Psoas muscle (tissue), 8 donors: Measurements from ENCODE around the gene KLF3. TPM values are rescaled to one million over a fixed set of nuclear protein-coding genes. Genes with fewer than 3 reads are reported as not detected.

Experiments used
- ATAC-seq, 4 donors: fragments of 200-7000 bp; cut with Tn5 transposase; one replicate each; pipeline ENCODE4 v1.9.1; 2020; ENCODE audit warnings: moderate library complexity in 3 of 4, mild to moderate bottlenecking in 2 of 4
- DNase-seq, 2 donors: peaks; one replicate each; pipeline ENCODE4 v3.0.0-alpha.2; 2020
- H3K27ac ChIP-seq: fragments of 200-600 bp; one replicate; pipeline ENCODE4 v1.8.0; 2022
- H3K27me3 ChIP-seq, 3 donors: fragments of 200-600 bp in 1 of 3; one replicate each; pipeline versions ENCODE4 v1.6.1 to v1.8.0; 2013 to 2022; ENCODE audit warnings: low read length in 2 of 3, mild to moderate bottlenecking in 2 of 3, moderate library complexity in 1 of 3; ENCODE audit not compliant: insufficient read depth in 3 of 3
- H3K36me3 ChIP-seq, 2 donors: fragments of 200-600 bp in 1 of 2; one replicate each; pipeline versions ENCODE4 v1.6.1 to v1.8.0; 2013 to 2022; ENCODE audit warnings: low read depth in 1 of 2, mild to moderate bottlenecking in 1 of 2, moderate library complexity in 1 of 2; ENCODE audit not compliant: insufficient read depth in 1 of 2
- H3K4me1 ChIP-seq: fragments of 200-600 bp; one replicate; pipeline ENCODE4 v1.8.0; 2022
- H3K4me3 ChIP-seq: fragments of 200-600 bp; one replicate; pipeline ENCODE4 v1.8.0; 2022; ENCODE audit warnings: mild to moderate bottlenecking
- H3K9me3 ChIP-seq: fragments of 200-600 bp; one replicate; pipeline ENCODE4 v1.8.0; 2022
- WGBS, 3 donors: extraction: QIAGEN DNeasy Blood & Tissue Kit; methylation state at CpG; one replicate each; pipeline versions ENCODE4 v1.1.6 to v1.1.7; 2013; 5-methylcytosine and 5-hydroxymethylcytosine counted together
- intact Hi-C, 2 donors: fragments of 100-400 bp; cut with DNase I; formaldehyde crosslinking; loops; one replicate each; pipeline versions ENCODE4 v1.11.0 to v1.14.2; 2022
- polyA plus RNA-seq, 3 donors: library from polyadenylated mRNA; stranded (reverse); fragments of 200-250 nt; gene quantifications; one replicate each; pipeline ENCODE4 v1.2.3, GENCODE V29; 2013
- total RNA-seq, 4 donors: library from RNA; stranded (reverse); fragmentation: NEBNext Ultra II Directional in 2 of 4; extraction: Animal tissue kit (Norgen Biotek cat#: 25700) in 2 of 4; gene quantifications; one replicate each; pipeline versions ENCODE4 v1.2.1 to v1.2.4, GENCODE V29; 2021 to 2023
- TF ChIP-seq, protein P1 (sequence below): fragments of 200-600 bp; IDR thresholded peaks from one replicate; pipeline ENCODE4 v1.8.0; 2022; ENCODE audit warnings: antibody characterized with exemption
- donor health status: healthy with polysubstance abuse.
- donor health status: DM: no; HTN: no; CAD: no; lungs with moderate emphysema.
- donor health status: Bipolar disorder and iron deficiency.
- donor health status: healthy.
- donor health status: DM: yes; HTN: yes; CAD: no.
- donor health status: DM: no; HTN: no; CAD: no.
- donor health status: DM: no; HTN: no; CAD: no.
- donor health status: DM: yes; HTN: yes; CAD: no.

KLF3 gene
- total and polyA plus RNA-seq, 7 donors: 8.9 to 29.1 (median 14.7) TPM

DNA sequence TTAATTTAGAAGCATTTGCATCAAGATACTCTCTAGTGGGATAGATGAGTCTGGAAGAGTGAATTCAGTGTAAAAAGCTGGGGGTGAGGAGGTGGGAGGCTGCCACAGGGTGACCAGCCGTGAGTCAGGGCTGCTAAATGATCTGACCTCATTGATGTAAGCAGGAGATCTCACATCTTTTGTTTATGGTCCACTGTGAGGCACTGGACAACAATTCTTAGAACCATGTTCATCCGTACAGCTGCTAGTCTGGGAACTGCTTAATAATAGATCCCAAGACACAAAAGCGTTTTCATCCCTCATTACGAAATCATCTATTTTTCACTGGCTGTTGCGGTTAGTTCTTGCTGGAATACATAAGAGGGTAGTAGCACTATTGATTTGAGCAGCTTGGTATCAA, 14.1 kb downstream of the KLF3 start:
- Histone ChIP-seq H3K27me3 (no peaks in the 10 kb centered on the region), H3K4me3 (no peak overlapping the region), H3K36me3 (peaks cover 6 to 24% of the 10 kb centered on the region in 2 donors), H3K4me1 (peaks cover 65% of the 10 kb centered on the region), H3K9me3 (no peaks in the 10 kb centered on the region), H3K27ac (no peak overlapping the region)
- no peak for DNase-seq
- TF ChIP-seq, protein P1, sequence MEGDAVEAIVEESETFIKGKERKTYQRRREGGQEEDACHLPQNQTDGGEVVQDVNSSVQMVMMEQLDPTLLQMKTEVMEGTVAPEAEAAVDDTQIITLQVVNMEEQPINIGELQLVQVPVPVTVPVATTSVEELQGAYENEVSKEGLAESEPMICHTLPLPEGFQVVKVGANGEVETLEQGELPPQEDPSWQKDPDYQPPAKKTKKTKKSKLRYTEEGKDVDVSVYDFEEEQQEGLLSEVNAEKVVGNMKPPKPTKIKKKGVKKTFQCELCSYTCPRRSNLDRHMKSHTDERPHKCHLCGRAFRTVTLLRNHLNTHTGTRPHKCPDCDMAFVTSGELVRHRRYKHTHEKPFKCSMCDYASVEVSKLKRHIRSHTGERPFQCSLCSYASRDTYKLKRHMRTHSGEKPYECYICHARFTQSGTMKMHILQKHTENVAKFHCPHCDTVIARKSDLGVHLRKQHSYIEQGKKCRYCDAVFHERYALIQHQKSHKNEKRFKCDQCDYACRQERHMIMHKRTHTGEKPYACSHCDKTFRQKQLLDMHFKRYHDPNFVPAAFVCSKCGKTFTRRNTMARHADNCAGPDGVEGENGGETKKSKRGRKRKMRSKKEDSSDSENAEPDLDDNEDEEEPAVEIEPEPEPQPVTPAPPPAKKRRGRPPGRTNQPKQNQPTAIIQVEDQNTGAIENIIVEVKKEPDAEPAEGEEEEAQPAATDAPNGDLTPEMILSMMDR: no peak
- intact Hi-C loops: loop anchor here (5.0 to 10.0 kb wide), 2 partner anchors 613 to 616 kb away; no protein-coding TSS in a partner anchor
- ATAC-seq: peak; percentile 13 to 59 (median 46)
- 53 to 64% (median 56%) methylated on average over 5 of the region's 5 CpGs for WGBS, 3 donors

DNA sequence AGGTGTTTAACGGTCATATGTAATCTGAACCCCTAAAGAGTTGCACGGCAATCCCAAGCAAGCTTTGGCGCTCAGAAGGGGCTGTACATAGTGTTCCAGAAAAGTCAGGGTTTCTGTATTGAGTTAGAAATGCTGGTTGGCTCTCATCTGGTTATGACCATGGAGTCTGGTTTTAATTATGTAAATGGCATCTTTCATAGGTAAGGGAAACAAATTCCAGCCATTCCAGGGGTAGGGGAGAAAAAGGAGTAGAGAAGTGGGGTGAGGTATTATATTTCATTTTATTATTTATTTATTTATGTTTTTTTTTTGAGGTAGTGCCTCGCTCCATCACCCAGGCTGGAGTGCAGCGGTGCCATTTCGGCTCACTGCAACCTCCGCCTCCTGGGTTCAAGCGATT, 15.9 kb downstream of the KLF3 start:
- DNase-seq (no peak), ATAC-seq (no peak)
- Histone ChIP-seq H3K27me3 (no peaks in the 10 kb centered on the region), H3K27ac (no peak overlapping the region), H3K36me3 (peaks cover 6 to 32% of the 10 kb centered on the region in 2 donors), H3K9me3 (no peaks in the 10 kb centered on the region), H3K4me1 (peaks cover 48% of the 10 kb centered on the region), H3K4me3 (no peak overlapping the region)
- 75 to 87% (median 78%) methylated on average over 8 of the region's 8 CpGs for WGBS, 3 donors
- TF ChIP-seq, protein P1: no peak
- intact Hi-C loops: loop anchor here (5.0 to 10.0 kb wide), 2 partner anchors 615 to 618 kb away; no protein-coding TSS in a partner anchor

DNA sequence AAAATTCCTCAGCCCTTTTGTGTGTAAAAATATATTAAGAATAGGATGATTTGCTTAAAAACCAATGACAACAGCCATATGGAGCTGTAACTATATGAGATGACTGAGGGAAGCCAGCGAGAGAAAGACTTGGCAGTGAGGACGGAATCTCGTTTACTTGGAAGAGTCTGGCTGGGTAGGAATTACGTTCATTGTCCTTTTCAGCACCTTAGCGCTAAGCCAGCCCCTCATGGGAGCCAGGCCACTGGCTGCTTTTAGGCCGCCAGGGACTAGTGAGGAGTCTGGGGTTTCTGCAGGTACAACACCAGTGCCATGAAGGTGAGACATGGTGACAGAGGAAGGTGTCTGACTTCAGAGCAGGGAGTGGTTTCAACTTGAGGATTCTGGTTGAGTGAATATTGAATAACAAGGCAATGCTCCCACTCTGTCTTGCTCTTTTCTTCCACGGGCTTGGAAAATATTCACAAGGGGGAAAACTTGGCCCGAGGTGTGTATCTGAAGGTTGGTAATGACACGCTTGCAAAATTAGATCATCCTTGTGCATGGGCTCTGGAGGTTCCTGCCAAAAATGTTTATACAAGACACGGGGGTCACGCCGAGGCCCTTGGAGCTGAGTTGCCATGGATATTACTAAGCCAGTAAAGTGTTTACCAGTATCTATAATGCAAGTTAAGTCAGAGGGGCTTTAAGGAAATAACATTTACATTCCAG, 17.4 kb downstream of the KLF3 start:
- Histone ChIP-seq H3K27me3 (no peaks in the 10 kb centered on the region), H3K9me3 (no peaks in the 10 kb centered on the region), H3K4me1 (peaks cover 46% of the 10 kb centered on the region), H3K36me3 (peaks cover 6 to 32% of the 10 kb centered on the region in 2 donors), H3K4me3 (no peak overlapping the region), H3K27ac (peak overlapping the region; percentile 18)
- intact Hi-C loops: no loop called here
- 25 to 38% (median 29%) methylated on average over 12 of the region's 12 CpGs for WGBS, 3 donors
- ATAC-seq (peak in 3 of 4 donors; percentile 24 to 53 (median 27)), DNase-seq (no peak)
- TF ChIP-seq, protein P1: no peak

DNA sequence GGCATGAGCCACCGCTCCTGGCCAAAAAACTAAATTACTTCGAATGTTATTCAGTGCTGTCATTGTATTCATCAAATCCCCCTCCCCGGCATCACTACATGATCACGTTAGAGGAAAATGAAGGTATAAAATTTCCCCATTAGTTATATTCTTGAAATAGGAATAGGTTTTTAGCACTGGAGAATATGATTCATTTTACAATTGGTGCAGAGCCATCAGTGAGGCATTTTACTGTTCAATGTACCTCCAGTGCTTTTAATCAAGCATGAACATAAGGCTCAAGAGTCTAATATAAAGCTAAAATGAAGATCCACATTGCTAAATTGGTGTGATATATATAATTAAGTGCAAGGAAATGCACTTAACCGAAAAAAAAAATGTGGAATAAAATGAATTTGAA, 18.3 kb downstream of the KLF3 start:
- no peak for ATAC-seq
- no peak for DNase-seq
- peaks cover 50% of the 10 kb centered on the region for H3K4me1 ChIP-seq
- H3K4me3 ChIP-seq: no peak overlapping the region
- H3K9me3 ChIP-seq: no peaks in the 10 kb centered on the region
- 68 to 73% (median 71%) methylated on average over 5 of the region's 5 CpGs for WGBS, 3 donors
- TF ChIP-seq, protein P1: no peak
- H3K27ac ChIP-seq: no peak overlapping the region
- H3K36me3 ChIP-seq: peaks cover 6 to 32% of the 10 kb centered on the region in 2 donors
- intact Hi-C loops: no loop called here
- H3K27me3 ChIP-seq: no peaks in the 10 kb centered on the region
